SK-N-SH (cell line): ENCODE results near the gene TBX2. TPM values are rescaled to one million over a fixed set of nuclear protein-coding genes. Genes with fewer than 3 reads are reported as not detected.

Source experiments
- CTCF ChIA-PET: fragments of 300-600, 350-600 bp; formaldehyde crosslinking; extraction: SDS; loops from one replicate; lab custom pipeline; 2021; lab: Yijun Ruan, JAX
- POLR2A ChIA-PET: fragments of 350-600 bp; sonication (Branson Sonifier 250); formaldehyde crosslinking; extraction: SDS; loops from one replicate; lab custom pipeline; 2020; ENCODE audit warnings: antibody characterized with exemption, inconsistent platforms; lab: Yijun Ruan, JAX
- DNase-seq: peaks from one replicate; pipeline ENCODE4 v3.0.0; 2012
- H2AFZ ChIP-seq: fragments of 200-600 bp; sonication (generic); 2 replicates; pipeline ENCODE4 v1.8.1; 2016; ENCODE audit warnings: antibody characterized with exemption, mild to moderate bottlenecking, low read depth
- H3F3A ChIP-seq: fragments of 200-600 bp; sonication (generic); replicated peaks from 2 replicates; pipeline ENCODE3; 2016; ENCODE audit warnings: antibody characterized with exemption, mild to moderate bottlenecking; ENCODE audit not compliant: insufficient read depth
- H3K27ac ChIP-seq, 2 experiments: fragments of 200-500 bp in 1 of 2; fragments of 200-600 bp in 1 of 2; sonication (Bioruptor generic) in 1 of 2; sonication (generic), shearing (Covaris generic) in 1 of 2; 2 replicates each; pipeline versions ENCODE4 v1.5.1 to v1.6.1; 2014 to 2016; ENCODE audit warnings: low read depth in 2 of 2, inconsistent platforms in 1 of 2, low read length in 1 of 2, mild to moderate bottlenecking in 1 of 2, mixed read lengths in 1 of 2
- H3K27me3 ChIP-seq: fragments of 200-600 bp; sonication (generic), shearing (Covaris generic); 2 replicates; pipeline ENCODE4 v1.6.1; 2016; ENCODE audit warnings: mixed run types; ENCODE audit not compliant: insufficient read depth
- H3K36me3 ChIP-seq, 2 experiments: fragments of 200-500 bp in 1 of 2; fragments of 200-600 bp in 1 of 2; sonication (Bioruptor generic) in 1 of 2; sonication (generic) in 1 of 2; replicated peaks in 1 of 2; 2 replicates each; pipeline versions ENCODE3 to v1.5.1; 2014 to 2016; ENCODE audit warnings: low read length in 1 of 2, mild to moderate bottlenecking in 1 of 2; ENCODE audit not compliant: insufficient read depth in 2 of 2, control insufficient read depth in 1 of 2
- H3K4me1 ChIP-seq, 2 experiments: fragments of 200-500 bp in 1 of 2; fragments of 200-600 bp in 1 of 2; sonication (Bioruptor generic) in 1 of 2; sonication (generic), shearing (Covaris generic) in 1 of 2; 2 replicates each; pipeline versions ENCODE4 v1.5.1 to v1.6.1; 2014 to 2016; ENCODE audit warnings: low read depth in 1 of 2, low read length in 1 of 2, mixed run types in 1 of 2; ENCODE audit not compliant: insufficient read depth in 2 of 2, control insufficient read depth in 1 of 2
- H3K4me2 ChIP-seq: fragments of 200-600 bp; sonication (generic), shearing (Covaris generic); 2 replicates; pipeline ENCODE4 v1.6.1; 2017; ENCODE audit warnings: mixed run types
- H3K4me3 ChIP-seq, 2 experiments: fragments of 200-500 bp in 1 of 2; fragments of 200-600 bp in 1 of 2; sonication (Bioruptor generic) in 1 of 2; sonication (generic), shearing (Covaris generic) in 1 of 2; 2 replicates each; pipeline versions ENCODE4 v1.5.1 to v1.8.1; 2014 to 2016; ENCODE audit warnings: low read depth in 2 of 2, inconsistent platforms in 1 of 2, low read length in 1 of 2, mild to moderate bottlenecking in 1 of 2, mixed read lengths in 1 of 2, moderate library complexity in 1 of 2
- H3K79me2 ChIP-seq: fragments of 200-600 bp; sonication (generic); 2 replicates; pipeline ENCODE4 v1.8.1; 2017; ENCODE audit warnings: mild to moderate bottlenecking; ENCODE audit not compliant: insufficient read depth
- H3K9ac ChIP-seq: fragments of 200-600 bp; sonication (generic); 2 replicates; pipeline ENCODE4 v1.6.1; 2017; ENCODE audit warnings: mixed run types
- H3K9me2 ChIP-seq: fragments of 200-600 bp; sonication (generic); 2 replicates; pipeline ENCODE4 v1.6.1; 2017; ENCODE audit warnings: mixed run types
- H3K9me3 ChIP-seq: fragments of 200-600 bp; sonication (generic); 2 replicates; pipeline ENCODE4 v1.6.1; 2017; ENCODE audit warnings: mixed run types, mild to moderate bottlenecking, moderate library complexity
- H4K20me1 ChIP-seq: fragments of 200-600 bp; sonication (generic); 2 replicates; pipeline ENCODE4 v1.6.1; 2017; ENCODE audit warnings: mild to moderate bottlenecking, mixed run types; ENCODE audit not compliant: insufficient read depth
- CHD2 ChIP-seq: fragments of 150-350 bp; IDR thresholded peaks from 2 replicates; pipeline ENCODE4 v1.6.1; 2018; ENCODE audit warnings: low read length; ENCODE audit not compliant: partially characterized antibody
- EP300 ChIP-seq, 2 experiments: IDR thresholded peaks; 2 replicates each; pipeline versions ENCODE4 v1.4.0 to v1.6.1; 2012; ENCODE audit warnings: borderline replicate concordance in 1 of 2, low read depth in 1 of 2, low read length in 1 of 2
- FOSL2 ChIP-seq: IDR thresholded peaks from 2 replicates; pipeline ENCODE4 v1.4.0; 2012; ENCODE audit warnings: low read depth, mild to moderate bottlenecking, moderate library complexity, borderline replicate concordance
- FOXJ3 ChIP-seq: sonication (generic); formaldehyde crosslinking; IDR thresholded peaks from 2 replicates; pipeline ENCODE4 v1.5.1; 2020; ENCODE audit warnings: mild to moderate bottlenecking, missing genetic modification reagents
- JUND ChIP-seq: IDR thresholded peaks from 2 replicates; pipeline ENCODE4 v1.4.0; 2012
- MAX ChIP-seq: IDR thresholded peaks from 2 replicates; pipeline ENCODE4 v1.4.0; 2012; ENCODE audit warnings: low read depth
- PBX3 ChIP-seq: IDR thresholded peaks from 2 replicates; pipeline ENCODE4; 2012
- POLR2AphosphoS5 ChIP-seq: IDR thresholded peaks from 2 replicates; pipeline ENCODE4 v1.6.1; 2012; ENCODE audit warnings: low read depth, low read length
- RAD21 ChIP-seq: IDR thresholded peaks from 2 replicates; pipeline ENCODE4 v1.6.1; 2012; ENCODE audit warnings: mild to moderate bottlenecking, low read length
- RXRA ChIP-seq: IDR thresholded peaks from 2 replicates; pipeline ENCODE4 v1.4.0; 2012; ENCODE audit warnings: low read depth, mild to moderate bottlenecking, borderline replicate concordance
- SIN3A ChIP-seq: IDR thresholded peaks from 2 replicates; pipeline ENCODE4 v1.6.1; 2012; ENCODE audit warnings: low read depth, mild to moderate bottlenecking, low read length, moderate library complexity, borderline replicate concordance
- USF2 ChIP-seq: fragments of 150-350 bp; IDR thresholded peaks from 2 replicates; pipeline ENCODE4 v1.6.1; 2017; ENCODE audit warnings: antibody characterized with exemption, low read length, low read depth, borderline replicate concordance
- YY1 ChIP-seq: IDR thresholded peaks from 2 replicates; pipeline ENCODE4 v1.4.0; 2012; ENCODE audit warnings: low read depth, mild to moderate bottlenecking
- ZBTB33 ChIP-seq: IDR thresholded peaks from 2 replicates; pipeline ENCODE4 v1.4.0; 2012; ENCODE audit warnings: low read depth, borderline replicate concordance
- WGBS: methylation state at CpG from one replicate; pipeline ENCODE4 v1.1.6; 2017; ENCODE audit warnings: low lambda C conversion rate; 5-methylcytosine and 5-hydroxymethylcytosine counted together
- polyA plus RNA-seq, 3 experiments: library from polyadenylated mRNA; depleted of rRNA; stranded (reverse); fragments of >200 nt; gene quantifications; 2 replicates each; pipeline ENCODE4 v1.2.3, GENCODE V29; 2012

The TBX2 gene
- polyA plus RNA-seq, 1 of the 3 experiments (the other 2 are of a cell fraction), result 57.8 TPM

- DNase-seq, result no peak
- no peaks in the 10 kb centered on the region for H3K9me2 ChIP-seq
- no peaks in the 10 kb centered on the region for H3K36me3 ChIP-seq
- no peaks in the 10 kb centered on the region for H4K20me1 ChIP-seq
- H3K4me2 ChIP-seq, result no peak overlapping the region
- H3K9ac ChIP-seq, result no peak overlapping the region
- H3K27me3 ChIP-seq, result no peaks in the 10 kb centered on the region
- H2AFZ ChIP-seq, result no peak overlapping the region
- no peak overlapping the region for H3K4me3 ChIP-seq
- peaks cover 0 to 86% of the 10 kb centered on the region in 2 experiments; a peak in 3 of 4 replicates for H3K4me1 ChIP-seq
- no peaks in the 10 kb centered on the region for H3K9me3 ChIP-seq
- H3K27ac ChIP-seq, result peak overlapping the region in 1 of 2 experiments; percentile 97; a peak in 2 of 4 replicates
- no peak for TF ChIP-seq ZBTB33
- no peak for TF ChIP-seq SIN3A
- no peak for TF ChIP-seq MAX
- peak in 1 of 2 experiments; percentile 62; a peak in 1 of 4 replicates for TF ChIP-seq EP300 (IDR thresholded peaks at IDR 0.05; ENCODE audit: borderline replicate concordance in 1 of 2, low read depth in 1 of 2, low read length in 1 of 2)
- TF ChIP-seq POLR2AphosphoS5, result no peak
- TF ChIP-seq CHD2, result no peak
- TF ChIP-seq FOSL2, result no peak
- TF ChIP-seq RXRA, result no peak
- no peak for TF ChIP-seq YY1
- TF ChIP-seq FOXJ3 (CRISPR knock-in tag), result 0 out of 2 replicates have a peak, but pooled peaks have one; percentile 41
- TF ChIP-seq RAD21, result peak; percentile 51
- TF ChIP-seq USF2, result no peak
- no peak for TF ChIP-seq PBX3
- no peak for TF ChIP-seq JUND
- H3K79me2 ChIP-seq, result no peaks in the 10 kb centered on the region
- 83% methylated on average over 15 of the region's 15 CpGs for WGBS
- H3F3A ChIP-seq, result no peaks in the 10 kb centered on the region
- CTCF ChIA-PET, result interaction anchor here (0.7 to 9.4 kb wide), 11 partner anchors 12 to 665 kb away, joined by 3 to 133 read pairs (median 4); partner anchors contain the start of gene TBX2
- POLR2A ChIA-PET, result interaction anchor here (7.5 kb wide), 1 partner anchor 11 kb away, joined by 105 read pairs; the partner anchor contains the start of gene TBX2
Observed at GRCh38 chr17:61385577-61386236, 13.9 kb upstream of the TBX2 start.
